Neural progenitor cell (in vitro differentiated cells): ENCODE results near the gene TRMO. TPM values are rescaled to one million over a fixed set of nuclear protein-coding genes. Genes with fewer than 3 reads are reported as not detected.

Experiments used
- DNase-seq: peaks from one replicate; pipeline ENCODE4 v3.0.0-alpha.2; 2016; ENCODE audit warnings: low spot score
- H2AFZ ChIP-seq: fragments of 200-600 bp; sonication (generic); replicated peaks from 2 replicates; pipeline ENCODE4 v1.6.1; 2016; ENCODE audit warnings: antibody characterized with exemption
- H3F3A ChIP-seq: fragments of 200-600 bp; sonication (generic); 2 replicates; pipeline ENCODE4 v1.6.1; 2016; ENCODE audit warnings: antibody characterized with exemption, low read depth
- H3K27ac ChIP-seq: fragments of 200-600 bp; sonication (generic); 2 replicates; pipeline ENCODE4 v1.5.1; 2016; ENCODE audit warnings: mild to moderate bottlenecking
- H3K27me3 ChIP-seq: fragments of 200-600 bp; sonication (generic); 2 replicates; pipeline ENCODE4 v1.6.1; 2016; ENCODE audit warnings: mild to moderate bottlenecking, moderate library complexity
- H3K36me3 ChIP-seq: fragments of 200-600 bp; sonication (generic); 2 replicates; pipeline ENCODE4 v1.5.1; 2016
- H3K4me1 ChIP-seq: fragments of 200-600 bp; sonication (generic); 2 replicates; pipeline ENCODE4 v1.6.1; 2016; ENCODE audit warnings: mixed run types
- H3K4me2 ChIP-seq: fragments of 200-600 bp; sonication (generic); 2 replicates; pipeline ENCODE4 v1.6.1; 2016
- H3K4me3 ChIP-seq: fragments of 200-600 bp; sonication (generic); 2 replicates; pipeline ENCODE4 v1.5.1; 2016
- H3K79me2 ChIP-seq: fragments of 200-600 bp; sonication (generic); 2 replicates; pipeline ENCODE4 v1.6.1; 2016; ENCODE audit warnings: low read depth
- H3K9ac ChIP-seq: fragments of 200-600 bp; sonication (generic); 2 replicates; pipeline ENCODE4 v1.6.1; 2016
- H3K9me3 ChIP-seq: fragments of 200-600 bp; sonication (generic); 2 replicates; pipeline ENCODE4 v1.5.1; 2016; ENCODE audit warnings: low read depth
- H4K20me1 ChIP-seq: fragments of 200-600 bp; sonication (generic); 2 replicates; pipeline ENCODE4 v1.6.1; 2016; ENCODE audit warnings: low read depth
- H3K27ac Mint-ChIP-seq: 3 replicates; pipeline ENCODE4 v1.8.0; 2021; ENCODE audit warnings: mixed read lengths
- H3K27me3 Mint-ChIP-seq: 2 replicates; pipeline ENCODE4 v1.8.0; 2022; ENCODE audit warnings: low read depth, mild to moderate bottlenecking, inconsistent platforms, moderate library complexity, mixed read lengths; ENCODE audit not compliant: insufficient read depth
- H3K36me3 Mint-ChIP-seq: 3 replicates; pipeline ENCODE4 v1.8.0; 2021; ENCODE audit warnings: mixed read lengths
- H3K4me1 Mint-ChIP-seq: 3 replicates; pipeline ENCODE4 v1.8.0; 2021; ENCODE audit warnings: mixed read lengths
- H3K4me3 Mint-ChIP-seq: 3 replicates; pipeline ENCODE4 v1.8.0; 2021; ENCODE audit warnings: mild to moderate bottlenecking, moderate library complexity, mixed read lengths
- H3K9me3 Mint-ChIP-seq: 3 replicates; pipeline ENCODE4 v1.8.0; 2020; ENCODE audit warnings: mixed read lengths
- CTCF ChIP-seq: fragments of 200-600 bp; sonication (generic); IDR thresholded peaks from 2 replicates; pipeline ENCODE4 v1.5.1; 2017; ENCODE audit warnings: antibody characterized with exemption, mild to moderate bottlenecking
- EZH2 ChIP-seq: fragments of 200-600 bp; sonication (generic); IDR thresholded peaks from 2 replicates; pipeline ENCODE4 v1.6.1; 2017; ENCODE audit warnings: antibody characterized with exemption, mild to moderate bottlenecking, moderate library complexity
- EZH2phosphoT487 ChIP-seq: fragments of 200-600 bp; sonication (generic); IDR thresholded peaks from 2 replicates; pipeline ENCODE4 v1.6.1; 2017; ENCODE audit warnings: antibody characterized with exemption
- total RNA-seq: library from RNA; depleted of rRNA; stranded (reverse); fragments of >200 nt; gene quantifications from 2 replicates; pipeline ENCODE4 v1.2.3, GENCODE V29; 2015; ENCODE audit warnings: low replicate concordance

Gene TRMO
- total RNA-seq, 1 donor from 2014 or later, result 5.7 TPM

- peaks cover 76% of the 10 kb centered on the region for H3K27me3 ChIP-seq
- no peak overlapping the region for H3K27ac ChIP-seq
- no peak overlapping the region for H3K4me3 ChIP-seq
- H4K20me1 ChIP-seq, result peaks cover 16% of the 10 kb centered on the region
- no peaks in the 10 kb centered on the region for H3K36me3 ChIP-seq
- Mint-ChIP-seq H3K27ac (no peak overlapping the region), H3K9me3 (peaks cover 29% of the 10 kb centered on the region), H3K4me3 (no peak overlapping the region), H3K36me3 (no peaks in the 10 kb centered on the region), H3K4me1 (no peaks in the 10 kb centered on the region), H3K27me3 (peaks cover 44% of the 10 kb centered on the region)
- H3K9ac ChIP-seq, result no peak overlapping the region
- H3F3A ChIP-seq, result no peaks in the 10 kb centered on the region
- H2AFZ ChIP-seq, result no peak overlapping the region
- no peaks in the 10 kb centered on the region for H3K79me2 ChIP-seq
- H3K4me1 ChIP-seq, result no peaks in the 10 kb centered on the region
- no peak for DNase-seq
- no peak overlapping the region for H3K4me2 ChIP-seq
- peaks cover 10% of the 10 kb centered on the region for H3K9me3 ChIP-seq
- TF ChIP-seq EZH2phosphoT487, result no peak
- no peak for TF ChIP-seq CTCF
- no peak for TF ChIP-seq EZH2
Measured at GRCh38 chr9:97863314-97863713, 59.0 kb downstream of the TRMO start.

GRCh38 chr9:97861148-97861475, 61.2 kb downstream of the TRMO start:
- Histone ChIP-seq H4K20me1 (peaks cover 38% of the 10 kb centered on the region), H3K4me3 (no peak overlapping the region), H3K27me3 (peaks cover 98% of the 10 kb centered on the region), H3K4me1 (peaks cover 12% of the 10 kb centered on the region), H2AFZ (no peak overlapping the region), H3K79me2 (no peaks in the 10 kb centered on the region), H3F3A (peaks cover 13% of the 10 kb centered on the region), H3K9me3 (peaks cover 5% of the 10 kb centered on the region), H3K4me2 (no peak overlapping the region), H3K36me3 (no peaks in the 10 kb centered on the region), H3K27ac (no peak overlapping the region), H3K9ac (no peak overlapping the region)
- Mint-ChIP-seq H3K27ac (no peak overlapping the region), H3K4me1 (peaks cover 6% of the 10 kb centered on the region), H3K4me3 (no peak overlapping the region), H3K9me3 (peaks cover 17% of the 10 kb centered on the region), H3K36me3 (no peaks in the 10 kb centered on the region), H3K27me3 (peaks cover 65% of the 10 kb centered on the region)
- TF ChIP-seq CTCF, result no peak
- DNase-seq, result no peak

- no peak for DNase-seq
- TF ChIP-seq EZH2 (no peak), EZH2phosphoT487 (no peak)
Measured at GRCh38 chr9:97860451-97861147, 61.7 kb downstream of the TRMO start.

GRCh38 chr9:97859346-97859745, 63.0 kb downstream of the TRMO start:
- no peaks in the 10 kb centered on the region for H3K36me3 Mint-ChIP-seq
- H2AFZ ChIP-seq, result no peak overlapping the region
- H3K27ac Mint-ChIP-seq, result no peak overlapping the region

More at GRCh38 chr9:97860451-97861147, 61.7 kb downstream of the TRMO start:
- H3K4me3 ChIP-seq, result no peak overlapping the region
- no peaks in the 10 kb centered on the region for H3K79me2 ChIP-seq
- no peak overlapping the region for H3K27ac ChIP-seq
- peaks cover 12% of the 10 kb centered on the region for H3K9me3 Mint-ChIP-seq
- H3K9ac ChIP-seq, result no peak overlapping the region
- H3K36me3 ChIP-seq, result no peaks in the 10 kb centered on the region
- peaks cover 13% of the 10 kb centered on the region for H3F3A ChIP-seq
- H4K20me1 ChIP-seq, result peaks cover 43% of the 10 kb centered on the region
- peaks cover 12% of the 10 kb centered on the region for H3K4me1 ChIP-seq
- H3K4me3 Mint-ChIP-seq, result no peak overlapping the region
- H3K27me3 ChIP-seq, result peaks cover 100% of the 10 kb centered on the region
- H2AFZ ChIP-seq, result no peak overlapping the region
- no peak overlapping the region for H3K4me2 ChIP-seq
- peaks cover 6% of the 10 kb centered on the region for H3K4me1 Mint-ChIP-seq
- H3K36me3 Mint-ChIP-seq, result no peaks in the 10 kb centered on the region
- H3K27me3 Mint-ChIP-seq, result peaks cover 70% of the 10 kb centered on the region
- H3K27ac Mint-ChIP-seq, result no peak overlapping the region
- H3K9me3 ChIP-seq, result peaks cover 2% of the 10 kb centered on the region

More at GRCh38 chr9:97859346-97859745, 63.0 kb downstream of the TRMO start:
- Histone ChIP-seq H3K9ac (no peak overlapping the region), H3K4me1 (peaks cover 12% of the 10 kb centered on the region), H3F3A (peaks cover 17% of the 10 kb centered on the region), H3K9me3 (no peaks in the 10 kb centered on the region), H3K27me3 (peaks cover 100% of the 10 kb centered on the region), H4K20me1 (peaks cover 54% of the 10 kb centered on the region), H3K27ac (no peak overlapping the region), H3K79me2 (no peaks in the 10 kb centered on the region), H3K36me3 (no peaks in the 10 kb centered on the region), H3K4me3 (no peak overlapping the region), H3K4me2 (no peak overlapping the region)
- H3K4me1 Mint-ChIP-seq, result peaks cover 6% of the 10 kb centered on the region
- no peak for TF ChIP-seq EZH2
- no peak for TF ChIP-seq EZH2phosphoT487
- no peak for TF ChIP-seq CTCF
- DNase-seq, result no peak
- H3K27me3 Mint-ChIP-seq, result peaks cover 78% of the 10 kb centered on the region
- H3K9me3 Mint-ChIP-seq, result peaks cover 4% of the 10 kb centered on the region
- H3K4me3 Mint-ChIP-seq, result no peak overlapping the region
